H1 (cell line): ENCODE measurements around the gene MRM1.

Experiments
- CHD2 ChIP-seq: IDR thresholded peaks from 2 replicates; pipeline ENCODE4 v1.6.1; 2012; ENCODE audit warnings: low read length, improper control_type of control experiment
- CTCF ChIP-seq, 3 experiments: IDR thresholded peaks; 1 replicate in 2 of 3; 2 replicates in 1 of 3; pipeline versions ENCODE4 v1.5.1 to v1.6.1; 2011; ENCODE audit warnings: low read length in 3 of 3, mild to moderate bottlenecking in 3 of 3, inconsistent platforms in 2 of 3, low read depth in 1 of 3, moderate library complexity in 1 of 3; ENCODE audit not compliant: insufficient read depth in 1 of 3; ENCODE audit errors: control extremely low read depth in 1 of 3
- EP300 ChIP-seq, 2 experiments: IDR thresholded peaks; 1 replicate in 1 of 2; 2 replicates in 1 of 2; pipeline ENCODE4 v1.6.1; 2011 to 2012; ENCODE audit warnings: low read depth in 2 of 2, low read length in 2 of 2, mild to moderate bottlenecking in 2 of 2, borderline replicate concordance in 1 of 2, inconsistent platforms in 1 of 2, moderate library complexity in 1 of 2
- JUND ChIP-seq: IDR thresholded peaks from 2 replicates; pipeline ENCODE4 v1.6.1; 2011; ENCODE audit warnings: mild to moderate bottlenecking, improper control_type of control experiment, low read length
- POLR2A ChIP-seq, 2 experiments: IDR thresholded peaks; 1 replicate in 1 of 2; 2 replicates in 1 of 2; pipeline ENCODE4 v1.6.1; 2011; ENCODE audit warnings: low read depth in 2 of 2, low read length in 2 of 2, mild to moderate bottlenecking in 2 of 2; ENCODE audit errors: control extremely low read depth in 1 of 2
- RAD21 ChIP-seq, 2 experiments: IDR thresholded peaks in 1 of 2; conservative IDR thresholded peaks in 1 of 2; 2 replicates each; pipeline ENCODE4 v1.6.1; 2011; ENCODE audit warnings: low read depth in 2 of 2, low read length in 2 of 2, improper control_type of control experiment in 1 of 2, inconsistent platforms in 1 of 2, mild to moderate bottlenecking in 1 of 2, moderate library complexity in 1 of 2
- TAF1 ChIP-seq: IDR thresholded peaks from 2 replicates; pipeline ENCODE4 v1.6.1; 2011; ENCODE audit warnings: mild to moderate bottlenecking, low read depth, low read length
- TEAD4 ChIP-seq: IDR thresholded peaks from 2 replicates; pipeline ENCODE4 v1.6.1; 2012; ENCODE audit warnings: low read depth, low read length, inconsistent platforms, mixed read lengths
- TF ChIP-seq, protein P1 (sequence below): IDR thresholded peaks from 2 replicates; pipeline ENCODE4 v1.6.1; 2011; ENCODE audit warnings: low read depth, mild to moderate bottlenecking, low read length; ENCODE audit not compliant: insufficient read depth

DNA sequence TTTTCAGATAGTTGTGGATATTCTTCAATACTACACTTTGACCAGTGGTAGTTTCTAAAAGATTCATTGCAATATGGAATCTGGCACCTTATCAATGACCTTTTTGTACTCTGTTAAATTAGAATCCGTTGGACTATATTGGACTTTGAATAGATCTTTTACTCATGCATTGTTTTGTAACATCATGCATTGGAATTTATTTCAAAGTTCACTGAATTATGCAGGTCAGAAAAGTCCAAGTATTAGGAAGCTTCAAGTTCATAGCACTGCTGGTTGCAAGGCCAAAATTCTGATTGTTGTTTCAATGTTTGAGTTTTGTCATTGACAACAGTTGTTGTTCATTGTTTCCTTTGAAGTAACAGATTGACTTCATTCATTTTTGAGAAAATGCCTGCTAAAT lies 17.6 kb upstream of the MRM1 start:
- TF ChIP-seq, protein P1, sequence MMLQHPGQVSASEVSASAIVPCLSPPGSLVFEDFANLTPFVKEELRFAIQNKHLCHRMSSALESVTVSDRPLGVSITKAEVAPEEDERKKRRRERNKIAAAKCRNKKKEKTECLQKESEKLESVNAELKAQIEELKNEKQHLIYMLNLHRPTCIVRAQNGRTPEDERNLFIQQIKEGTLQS, result no peak
- TF ChIP-seq TEAD4 (no peak), EP300 (IDR thresholded peaks at IDR 0.05; ENCODE audit: borderline replicate concordance in 1 of 2, low read depth in 2 of 2, low read length in 2 of 2) (no peak), CTCF (IDR thresholded peaks at IDR 0.05; ENCODE audit: control extremely low read depth in 1 of 3, insufficient read depth in 1 of 3, low read depth in 1 of 3, low read length in 3 of 3) (no peak), POLR2A (IDR thresholded peaks at IDR 0.05; ENCODE audit: control extremely low read depth in 1 of 2, low read depth in 2 of 2, low read length in 2 of 2) (no peak), JUND (no peak), RAD21 (IDR thresholded peaks at IDR 0.05 in 1 of 2, conservative IDR thresholded peaks at IDR 0.05 in 1 of 2; ENCODE audit: low read depth in 2 of 2, low read length in 2 of 2) (no peak), CHD2 (no peak), TAF1 (no peak)
